OCI-LY3 (cell line): Measurements from ENCODE around the gene NKD2.

ENCODE experiments used
- CTCF ChIP-seq: fragments of 200-600, 300-600 bp; sonication (generic); IDR thresholded peaks from 2 replicates; pipeline ENCODE4 v1.5.1; 2014; ENCODE audit warnings: antibody characterized with exemption, low read length, low read depth
- EZH2phosphoT487 ChIP-seq: fragments of 200-600 bp; shearing (Covaris generic); IDR thresholded peaks from 2 replicates; pipeline ENCODE4 v1.6.1; 2018; ENCODE audit warnings: antibody characterized with exemption, mixed run types, low read depth

- TF ChIP-seq EZH2phosphoT487 (no peak), CTCF (no peak)
Measured at GRCh38 chr5:1026700-1027621, 18.4 kb downstream of the NKD2 start.
